H9 (cell line): ENCODE measurements around the gene MYO7B. TPM values are rescaled to one million over a fixed set of nuclear protein-coding genes. Genes with fewer than 3 reads are reported as not detected.

Experiments
- DNase-seq: peaks from one replicate; pipeline ENCODE4 v3.0.0-alpha.2; 2017
- H2AFZ ChIP-seq: one replicate; pipeline ENCODE4 v1.6.1; 2013; ENCODE audit warnings: mild to moderate bottlenecking, low read length, control low read depth, moderate library complexity
- H2AK5ac ChIP-seq: 2 replicates; pipeline ENCODE4 v1.6.1; 2013; ENCODE audit warnings: low read length, control low read depth, mixed read lengths; ENCODE audit not compliant: insufficient read length
- H2BK120ac ChIP-seq: one replicate; pipeline ENCODE4 v1.6.1; 2013; ENCODE audit warnings: low read depth, mild to moderate bottlenecking, low read length, control low read depth, inconsistent platforms; ENCODE audit not compliant: poor library complexity, severe bottlenecking
- H2BK12ac ChIP-seq: 2 replicates; pipeline ENCODE4 v1.6.1; 2013; ENCODE audit warnings: low read length, control low read depth, mixed read lengths, low read depth; ENCODE audit not compliant: insufficient read length
- H2BK15ac ChIP-seq: 2 replicates; pipeline ENCODE4 v1.6.1; 2013; ENCODE audit warnings: low read depth, low read length, control low read depth
- H2BK20ac ChIP-seq: one replicate; pipeline ENCODE4 v1.6.1; 2013; ENCODE audit warnings: low read depth, mild to moderate bottlenecking, low read length, control low read depth, inconsistent platforms; ENCODE audit not compliant: poor library complexity, severe bottlenecking
- H2BK5ac ChIP-seq: 2 replicates; pipeline ENCODE4 v1.6.1; 2013; ENCODE audit warnings: low read length, control low read depth, mixed read lengths; ENCODE audit not compliant: insufficient read length
- H3K14ac ChIP-seq: 2 replicates; pipeline ENCODE4 v1.6.1; 2013; ENCODE audit warnings: low read length, control low read depth; ENCODE audit not compliant: insufficient read depth
- H3K18ac ChIP-seq: 2 replicates; pipeline ENCODE4 v1.6.1; 2013; ENCODE audit warnings: low read depth, mild to moderate bottlenecking, mixed read lengths, low read length, control low read depth; ENCODE audit not compliant: insufficient read length
- H3K23ac ChIP-seq: 2 replicates; pipeline ENCODE4 v1.6.1; 2013; ENCODE audit warnings: low read length, control low read depth, mixed read lengths, low read depth; ENCODE audit not compliant: insufficient read length
- H3K23me2 ChIP-seq: 2 replicates; pipeline ENCODE4 v1.6.1; 2013; ENCODE audit warnings: low read depth, mild to moderate bottlenecking, mixed read lengths, low read length, control low read depth; ENCODE audit not compliant: insufficient read length, poor library complexity, severe bottlenecking
- H3K27ac ChIP-seq: 2 replicates; pipeline ENCODE4 v1.5.1; 2013; ENCODE audit warnings: low read length, control low read depth, mixed read lengths, low read depth; ENCODE audit not compliant: insufficient read length
- H3K27me3 ChIP-seq: 2 replicates; pipeline ENCODE4 v1.6.1; 2013; ENCODE audit warnings: low read length, control low read depth, inconsistent platforms; ENCODE audit not compliant: insufficient read depth
- H3K4ac ChIP-seq: 2 replicates; pipeline ENCODE4 v1.6.1; 2013; ENCODE audit warnings: low read depth, mild to moderate bottlenecking, control low read depth, inconsistent platforms, low read length, moderate library complexity
- H3K4me1 ChIP-seq: 2 replicates; pipeline ENCODE4 v1.6.1; 2013; ENCODE audit warnings: low read length, control low read depth, inconsistent platforms; ENCODE audit not compliant: insufficient read depth
- H3K4me2 ChIP-seq: 2 replicates; pipeline ENCODE4 v1.6.1; 2013; ENCODE audit warnings: low read length, control low read depth, mixed read lengths; ENCODE audit not compliant: insufficient read length, insufficient read depth
- H3K56ac ChIP-seq: 2 replicates; pipeline ENCODE4 v1.6.1; 2013; ENCODE audit warnings: low read depth, mild to moderate bottlenecking, mixed read lengths, low read length, control low read depth; ENCODE audit not compliant: insufficient read length
- H3K79me1 ChIP-seq: 2 replicates; pipeline ENCODE4 v1.6.1; 2013; ENCODE audit warnings: low read depth, mild to moderate bottlenecking, moderate library complexity, low read length, control low read depth, inconsistent platforms; ENCODE audit not compliant: insufficient read depth, poor library complexity, severe bottlenecking
- H3K79me2 ChIP-seq: 2 replicates; pipeline ENCODE4 v1.6.1; 2013; ENCODE audit warnings: low read length, control low read depth, inconsistent platforms; ENCODE audit not compliant: insufficient read depth
- H3K9ac ChIP-seq: 2 replicates; pipeline ENCODE4 v1.6.1; 2013; ENCODE audit warnings: low read length, control low read depth, mixed read lengths; ENCODE audit not compliant: insufficient read length; ENCODE audit errors: extremely low read depth
- H3K9me3 ChIP-seq: one replicate; pipeline ENCODE4 v1.6.1; 2013; ENCODE audit warnings: low read depth, low read length, inconsistent platforms; ENCODE audit not compliant: control insufficient read depth
- H3T11ph ChIP-seq: one replicate; pipeline ENCODE4 v1.6.1; 2013; ENCODE audit warnings: mild to moderate bottlenecking, low read length, control low read depth, inconsistent platforms
- H4K20me1 ChIP-seq: one replicate; pipeline ENCODE4 v1.6.1; 2013; ENCODE audit not compliant: control insufficient read depth, insufficient read length, insufficient read depth
- H4K5ac ChIP-seq: 2 replicates; pipeline ENCODE4 v1.6.1; 2013; ENCODE audit warnings: low read depth, mild to moderate bottlenecking, mixed read lengths, low read length, control low read depth; ENCODE audit not compliant: insufficient read length
- H4K8ac ChIP-seq: replicated peaks from 2 replicates; pipeline ENCODE4 v1.6.1; 2013; ENCODE audit warnings: low read length, control low read depth, mixed read lengths, low read depth; ENCODE audit not compliant: insufficient read length
- H4K91ac ChIP-seq: 2 replicates; pipeline ENCODE4 v1.6.1; 2013; ENCODE audit warnings: low read depth, mild to moderate bottlenecking, moderate library complexity, mixed read lengths, low read length, control low read depth; ENCODE audit not compliant: insufficient read length
- H3K27ac Mint-ChIP-seq, 3 experiments: 2 replicates in 2 of 3; 3 replicates in 1 of 3; pipeline ENCODE4 v1.8.0; 2020 to 2021; ENCODE audit warnings: mixed read lengths in 3 of 3, mild to moderate bottlenecking in 1 of 3, moderate library complexity in 1 of 3
- H3K27me3 Mint-ChIP-seq: 2 replicates; pipeline ENCODE4 v1.8.0; 2021; ENCODE audit warnings: low read depth, mild to moderate bottlenecking, moderate library complexity, mixed read lengths
- H3K36me3 Mint-ChIP-seq, 3 experiments: 2 replicates in 2 of 3; 3 replicates in 1 of 3; pipeline ENCODE4 v1.8.0; 2020 to 2021; ENCODE audit warnings: low read depth in 3 of 3, mixed read lengths in 3 of 3; ENCODE audit not compliant: insufficient read depth in 1 of 3
- H3K4me1 Mint-ChIP-seq, 2 experiments: 2 replicates each; pipeline ENCODE4 v1.8.0; 2020; ENCODE audit warnings: mixed read lengths in 2 of 2
- H3K4me3 Mint-ChIP-seq, 2 experiments: 2 replicates in 1 of 2; 3 replicates in 1 of 2; pipeline ENCODE4 v1.8.0; 2020 to 2021; ENCODE audit warnings: mild to moderate bottlenecking in 2 of 2, mixed read lengths in 2 of 2, moderate library complexity in 1 of 2
- H3K9me3 Mint-ChIP-seq, 2 experiments: 2 replicates in 1 of 2; 3 replicates in 1 of 2; pipeline ENCODE4 v1.8.0; 2020; ENCODE audit warnings: mild to moderate bottlenecking in 2 of 2, mixed read lengths in 2 of 2, moderate library complexity in 1 of 2
- CTCF ChIP-seq: fragments of 200-600 bp; sonication (generic); conservative IDR thresholded peaks from 3 replicates; pipeline ENCODE4 v1.8.0; 2021; ENCODE audit warnings: antibody characterized with exemption, mild to moderate bottlenecking
- WGBS: extraction: QIAGEN DNeasy Blood & Tissue Kit; methylation state at CpG from one replicate; pipeline ENCODE4 v1.1.7; 2013; ENCODE audit warnings: missing lambda C conversion rate, low lambda C conversion rate, mixed read lengths; ENCODE audit not compliant: insufficient read length; ENCODE audit errors: extremely low coverage; 5-methylcytosine and 5-hydroxymethylcytosine counted together
- total RNA-seq: library from RNA; stranded (reverse); gene quantifications from 2 replicates; pipeline ENCODE4 v1.2.1, GENCODE V29; 2021

Gene MYO7B
- total RNA-seq, 1 experiment from 2014 or later: not detected

GRCh38 chr2:127575185-127575765 lies 39.8 kb downstream of the MYO7B start:
- Histone ChIP-seq H3K23me2 (no peaks in the 10 kb centered on the region), H4K20me1 (no peaks in the 10 kb centered on the region), H2AK5ac (no peak overlapping the region), H3K4ac (no peak overlapping the region), H2BK12ac (no peak overlapping the region), H3K9me3 (no peaks in the 10 kb centered on the region), H2BK5ac (no peak overlapping the region), H3T11ph (no peak overlapping the region), H3K79me1 (no peaks in the 10 kb centered on the region), H2BK15ac (no peak overlapping the region), H3K79me2 (no peaks in the 10 kb centered on the region), H4K8ac (no peak overlapping the region), H3K4me1 (no peaks in the 10 kb centered on the region), H4K91ac (no peak overlapping the region), H3K27me3 (no peaks in the 10 kb centered on the region), H2BK20ac (no peak overlapping the region), H2BK120ac (no peak overlapping the region), H3K9ac (no peak overlapping the region), H2AFZ (no peak overlapping the region), H3K18ac (no peak overlapping the region), H3K56ac (no peak overlapping the region), H3K23ac (no peak overlapping the region), H3K4me2 (no peak overlapping the region), H3K27ac (no peak overlapping the region), H4K5ac (no peak overlapping the region), H3K14ac (no peak overlapping the region)
- DNase-seq: no peak
- Mint-ChIP-seq H3K4me3 (no peak overlapping the region), H3K9me3 (no peaks in the 10 kb centered on the region), H3K36me3 (no peaks in the 10 kb centered on the region; a peak in 1 of 7 replicates), H3K27ac (no peak overlapping the region), H3K4me1 (peaks cover 6 to 8% of the 10 kb centered on the region in 2 experiments), H3K27me3 (no peaks in the 10 kb centered on the region; the same call in 1 of the 2 replicates)
- no peak for TF ChIP-seq CTCF
- WGBS: no CpG with 5 or more reads among the region's 4 CpGs
